Measurements from ENCODE around the gene UNC80. TPM values are rescaled to one million over a fixed set of nuclear protein-coding genes. Genes with fewer than 3 reads are reported as not detected.
A peak's percentile ranks its signal among the peaks of the same experiment; 100 is the strongest.

The UNC80 gene
- total RNA-seq, 1 donor from 2014 or later, result 2.8 TPM

- peaks cover 16% of the 10 kb centered on the region for H3K36me3 Mint-ChIP-seq (ENCODE audit: low read depth)
- no peak overlapping the region for H3K4me3 Mint-ChIP-seq
- H3K27ac Mint-ChIP-seq (ENCODE audit: unreplicated experiment), result no peak overlapping the region
- no peak for DNase-seq (ENCODE audit: low read depth, low spot score)
- H3K4me1 Mint-ChIP-seq, result peaks cover 10% of the 10 kb centered on the region
- TF ChIP-seq CTCF (conservative IDR thresholded peaks at IDR 0.05), result no peak
- H3K9me3 Mint-ChIP-seq, result peaks cover 4% of the 10 kb centered on the region
- H3K27me3 Mint-ChIP-seq (ENCODE audit: low read depth), result no peaks in the 10 kb centered on the region
Observed at GRCh38 chr2:209946539-209946938, 174.9 kb downstream of the UNC80 start.

- H3K9me3 Mint-ChIP-seq, result peaks cover 10% of the 10 kb centered on the region
- peaks cover 30% of the 10 kb centered on the region for H3K4me1 Mint-ChIP-seq
- H3K4me3 Mint-ChIP-seq, result no peak overlapping the region
- H3K27ac Mint-ChIP-seq (ENCODE audit: unreplicated experiment), result no peak overlapping the region
- no peaks in the 10 kb centered on the region for H3K27me3 Mint-ChIP-seq (ENCODE audit: low read depth)
- peaks cover 10% of the 10 kb centered on the region for H3K36me3 Mint-ChIP-seq (ENCODE audit: low read depth)
- no peak for TF ChIP-seq CTCF (conservative IDR thresholded peaks at IDR 0.05)
- DNase-seq (ENCODE audit: low read depth, low spot score), result no peak
Observed at GRCh38 chr2:209956271-209956670, 184.6 kb downstream of the UNC80 start.

- peaks cover 37% of the 10 kb centered on the region for H3K4me1 Mint-ChIP-seq
- no peaks in the 10 kb centered on the region for H3K27me3 Mint-ChIP-seq (ENCODE audit: low read depth)
- no peak overlapping the region for H3K27ac Mint-ChIP-seq (ENCODE audit: unreplicated experiment)
- no peak for TF ChIP-seq CTCF (conservative IDR thresholded peaks at IDR 0.05)
- no peaks in the 10 kb centered on the region for H3K36me3 Mint-ChIP-seq (ENCODE audit: low read depth)
- H3K4me3 Mint-ChIP-seq, result no peak overlapping the region
- DNase-seq (ENCODE audit: low read depth, low spot score), result no peak
- no peaks in the 10 kb centered on the region for H3K9me3 Mint-ChIP-seq
Observed at GRCh38 chr2:209958016-209958415, 186.4 kb downstream of the UNC80 start.

- Mint-ChIP-seq H3K4me3 (no peak overlapping the region), H3K9me3 (no peaks in the 10 kb centered on the region), H3K27ac (ENCODE audit: unreplicated experiment) (peak overlapping the region; percentile 95), H3K27me3 (ENCODE audit: low read depth) (no peaks in the 10 kb centered on the region), H3K4me1 (peaks cover 31% of the 10 kb centered on the region), H3K36me3 (ENCODE audit: low read depth) (peaks cover 2% of the 10 kb centered on the region)
- no peak for TF ChIP-seq CTCF (conservative IDR thresholded peaks at IDR 0.05)
- no peak for DNase-seq (ENCODE audit: low read depth, low spot score)
Observed at GRCh38 chr2:209960045-209960444, 188.4 kb downstream of the UNC80 start.

- TF ChIP-seq CTCF (conservative IDR thresholded peaks at IDR 0.05), result peak; percentile 84
Observed at GRCh38 chr2:209960676-209961630, 189.3 kb downstream of the UNC80 start.

More at GRCh38 chr2:209960676-209961630, 189.3 kb downstream of the UNC80 start:
- Mint-ChIP-seq H3K36me3 (ENCODE audit: low read depth) (peaks cover 2% of the 10 kb centered on the region), H3K9me3 (no peaks in the 10 kb centered on the region), H3K4me1 (peaks cover 31% of the 10 kb centered on the region), H3K4me3 (peak overlapping the region; percentile 3), H3K27ac (ENCODE audit: unreplicated experiment) (peak overlapping the region; percentile 95), H3K27me3 (ENCODE audit: low read depth) (no peaks in the 10 kb centered on the region)
- DNase-seq (ENCODE audit: low read depth, low spot score), result peak; percentile 61

All from neural crest cell (in vitro differentiated cells).